ENCODE data around the gene KCNIP1. TPM values are rescaled to one million over a fixed set of nuclear protein-coding genes. Genes with fewer than 3 reads are reported as not detected.

The KCNIP1 gene
- total RNA-seq, 4 donors from 2014 or later = 1.2 to 2.7 TPM; not detected in 2

DNA sequence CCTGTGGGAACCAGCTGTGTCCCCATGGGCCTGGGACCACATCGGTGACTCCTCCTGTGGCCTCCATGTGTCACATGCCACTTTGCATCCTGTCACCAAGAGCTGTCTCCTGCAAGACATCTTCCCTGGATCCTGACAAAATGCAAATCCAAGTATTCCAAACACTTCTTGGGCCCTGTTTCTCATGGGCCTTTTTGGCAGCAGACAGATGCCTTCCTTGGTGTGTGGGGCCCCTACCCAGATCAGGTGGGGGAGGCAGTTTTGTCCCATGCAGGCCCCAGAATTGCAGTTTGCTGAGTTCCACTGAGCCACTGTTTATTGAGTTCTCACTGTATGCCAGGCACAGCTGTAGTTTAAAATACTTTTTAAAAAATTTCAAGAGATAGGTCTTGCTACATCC lies 217.2 kb downstream of the KCNIP1 start:
- TF ChIP-seq POLR2A (IDR thresholded peaks at IDR 0.05) (no peak), POLR2AphosphoS5 (IDR thresholded peaks at IDR 0.05) (no peak)
- Histone ChIP-seq H3K4me3 (no peak overlapping the region), H3K27ac (no peak overlapping the region), H3K9me3 (no peaks in the 10 kb centered on the region), H3K36me3 (no peaks in the 10 kb centered on the region), H3K27me3 (peaks cover 3% of the 10 kb centered on the region), H3K4me1 (no peaks in the 10 kb centered on the region)
- intact Hi-C loops (cut with DNase I; ENCODE audit: low total_unique reads) = no loop called here
- DNase-seq = no peak
- WGBS, 2 donors (ENCODE audit: low coverage in 1 of 2) = 87% methylated on average over 1 of the region's 1 CpG; no CpG with 5 or more reads in 1 of the 2 donors
- in situ Hi-C loops (cut with MboI; ENCODE audit: low pct_ligation_motif_present in 1 of 4, low pct_unique_long_range_greater_than_20kb in 1 of 4, low sequenced_read_pairs in 3 of 4) = no loop called here

DNA sequence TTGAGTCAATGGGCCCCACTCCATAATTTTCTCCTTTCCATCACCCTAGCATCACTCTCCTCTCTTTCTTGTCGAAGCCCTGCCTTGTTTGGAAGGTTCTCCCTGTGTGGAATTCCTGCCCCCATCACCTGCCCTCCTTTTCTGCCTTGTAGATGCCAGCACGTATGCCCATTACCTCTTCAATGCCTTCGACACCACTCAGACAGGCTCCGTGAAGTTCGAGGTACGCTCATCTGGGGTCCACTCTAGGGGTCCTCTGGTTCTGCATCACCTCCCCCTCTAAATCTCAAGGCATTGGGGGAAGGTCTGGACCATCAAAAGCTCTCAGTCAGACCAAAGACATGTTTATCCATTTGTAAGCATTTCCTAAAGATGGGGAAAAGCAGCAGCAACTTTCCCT lies 217.9 kb downstream of the KCNIP1 start:
- H3K4me3 ChIP-seq = no peak overlapping the region
- DNase-seq = no peak
- in situ Hi-C loops (cut with MboI; ENCODE audit: low pct_ligation_motif_present in 1 of 4, low pct_unique_long_range_greater_than_20kb in 1 of 4, low sequenced_read_pairs in 3 of 4) = no loop called here
- no peaks in the 10 kb centered on the region for H3K4me1 ChIP-seq
- no peak for TF ChIP-seq POLR2A (IDR thresholded peaks at IDR 0.05)
- TF ChIP-seq POLR2AphosphoS5 (IDR thresholded peaks at IDR 0.05) = no peak
- no peak for TF ChIP-seq EP300 (IDR thresholded peaks at IDR 0.05; ENCODE audit: low read depth)
- TF ChIP-seq, protein P1, sequence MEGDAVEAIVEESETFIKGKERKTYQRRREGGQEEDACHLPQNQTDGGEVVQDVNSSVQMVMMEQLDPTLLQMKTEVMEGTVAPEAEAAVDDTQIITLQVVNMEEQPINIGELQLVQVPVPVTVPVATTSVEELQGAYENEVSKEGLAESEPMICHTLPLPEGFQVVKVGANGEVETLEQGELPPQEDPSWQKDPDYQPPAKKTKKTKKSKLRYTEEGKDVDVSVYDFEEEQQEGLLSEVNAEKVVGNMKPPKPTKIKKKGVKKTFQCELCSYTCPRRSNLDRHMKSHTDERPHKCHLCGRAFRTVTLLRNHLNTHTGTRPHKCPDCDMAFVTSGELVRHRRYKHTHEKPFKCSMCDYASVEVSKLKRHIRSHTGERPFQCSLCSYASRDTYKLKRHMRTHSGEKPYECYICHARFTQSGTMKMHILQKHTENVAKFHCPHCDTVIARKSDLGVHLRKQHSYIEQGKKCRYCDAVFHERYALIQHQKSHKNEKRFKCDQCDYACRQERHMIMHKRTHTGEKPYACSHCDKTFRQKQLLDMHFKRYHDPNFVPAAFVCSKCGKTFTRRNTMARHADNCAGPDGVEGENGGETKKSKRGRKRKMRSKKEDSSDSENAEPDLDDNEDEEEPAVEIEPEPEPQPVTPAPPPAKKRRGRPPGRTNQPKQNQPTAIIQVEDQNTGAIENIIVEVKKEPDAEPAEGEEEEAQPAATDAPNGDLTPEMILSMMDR (IDR thresholded peaks at IDR 0.05) = no peak
- H3K27ac ChIP-seq = no peak overlapping the region
- H3K36me3 ChIP-seq = no peaks in the 10 kb centered on the region
- H3K27me3 ChIP-seq = peaks cover 3% of the 10 kb centered on the region
- intact Hi-C loops (cut with DNase I; ENCODE audit: low total_unique reads) = no loop called here
- no peaks in the 10 kb centered on the region for H3K9me3 ChIP-seq
- WGBS, 2 donors (ENCODE audit: low coverage in 1 of 2) = 71 to 74% methylated on average over 3 to 6 of the region's 6 CpGs

DNA sequence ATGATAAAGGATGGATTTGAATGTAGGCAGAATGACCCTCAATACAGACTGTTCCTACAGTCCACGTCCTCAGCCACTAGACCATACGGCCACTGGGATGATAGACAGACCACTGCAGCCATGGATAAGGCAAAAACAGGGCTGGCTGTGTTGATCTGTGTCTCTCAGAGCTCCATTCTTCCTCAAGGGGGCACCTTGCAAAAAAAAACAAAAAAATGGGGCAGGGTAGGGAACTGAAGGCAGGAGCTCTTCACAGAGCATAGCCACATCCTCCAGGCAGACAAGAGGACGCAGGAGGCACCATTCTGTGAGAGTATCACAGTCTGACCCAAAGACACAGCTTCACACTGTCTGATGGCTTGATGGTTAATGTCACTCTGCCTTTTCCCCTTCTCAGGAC lies 218.5 kb downstream of the KCNIP1 start:
- DNase-seq = no peak
- H3K4me3 ChIP-seq = no peak overlapping the region
- no peaks in the 10 kb centered on the region for H3K9me3 ChIP-seq
- no peaks in the 10 kb centered on the region for H3K4me1 ChIP-seq
- no peak overlapping the region for H3K27ac ChIP-seq
- intact Hi-C loops (cut with DNase I; ENCODE audit: low total_unique reads) = no loop called here
- in situ Hi-C loops (cut with MboI; ENCODE audit: low pct_ligation_motif_present in 1 of 4, low pct_unique_long_range_greater_than_20kb in 1 of 4, low sequenced_read_pairs in 3 of 4) = no loop called here
- no peak for TF ChIP-seq POLR2A (IDR thresholded peaks at IDR 0.05)
- no peak for TF ChIP-seq EP300 (IDR thresholded peaks at IDR 0.05; ENCODE audit: low read depth)
- no peak for TF ChIP-seq POLR2AphosphoS5 (IDR thresholded peaks at IDR 0.05)
- TF ChIP-seq, protein P1 (IDR thresholded peaks at IDR 0.05) = no peak
- peaks cover 5% of the 10 kb centered on the region for H3K27me3 ChIP-seq
- H3K36me3 ChIP-seq = no peaks in the 10 kb centered on the region
- WGBS, 2 donors (ENCODE audit: low coverage in 1 of 2) = 57 to 65% methylated on average over 2 to 3 of the region's 3 CpGs

DNA sequence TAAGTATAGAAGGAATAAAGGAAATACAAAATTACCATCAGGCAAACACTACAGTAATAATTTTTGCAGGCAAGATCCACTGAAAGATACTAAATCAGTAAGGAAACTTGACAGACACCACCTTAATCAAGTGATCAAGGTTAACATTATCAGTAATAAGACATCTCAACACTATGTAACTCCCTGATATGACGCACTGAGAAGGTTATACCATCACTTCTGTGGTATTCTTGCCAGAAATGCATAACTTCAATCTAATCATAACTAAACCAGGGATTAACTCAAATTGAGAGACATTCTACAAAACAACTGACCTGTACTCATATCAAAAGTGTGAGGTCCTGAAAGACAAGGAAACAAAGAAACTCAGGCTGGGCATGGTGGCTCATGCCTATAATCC lies 227.2 kb downstream of the KCNIP1 start:
- Histone ChIP-seq H3K9me3 (no peaks in the 10 kb centered on the region), H3K27me3 (peaks cover 8% of the 10 kb centered on the region), H3K4me1 (no peaks in the 10 kb centered on the region), H3K36me3 (no peaks in the 10 kb centered on the region), H3K27ac (no peak overlapping the region), H3K4me3 (no peak overlapping the region)
- WGBS, 2 donors (ENCODE audit: low coverage in 1 of 2) = 75 to 86% methylated on average over 1 of the region's 1 CpG
- in situ Hi-C loops (cut with MboI; ENCODE audit: low pct_ligation_motif_present in 1 of 4, low pct_unique_long_range_greater_than_20kb in 1 of 4, low sequenced_read_pairs in 3 of 4) (loop anchor here in 3 of 4 donors (25.0 kb wide), 1 partner anchor 606 kb away; no protein-coding TSS in a partner anchor), intact Hi-C loops (cut with DNase I; ENCODE audit: low total_unique reads) (no loop called here)
- no peak for DNase-seq
- TF ChIP-seq POLR2A (IDR thresholded peaks at IDR 0.05) = no peak
- no peak for TF ChIP-seq EP300 (IDR thresholded peaks at IDR 0.05; ENCODE audit: low read depth)
- no peak for TF ChIP-seq POLR2AphosphoS5 (IDR thresholded peaks at IDR 0.05)
- TF ChIP-seq, protein P1 (IDR thresholded peaks at IDR 0.05) = no peak

DNA sequence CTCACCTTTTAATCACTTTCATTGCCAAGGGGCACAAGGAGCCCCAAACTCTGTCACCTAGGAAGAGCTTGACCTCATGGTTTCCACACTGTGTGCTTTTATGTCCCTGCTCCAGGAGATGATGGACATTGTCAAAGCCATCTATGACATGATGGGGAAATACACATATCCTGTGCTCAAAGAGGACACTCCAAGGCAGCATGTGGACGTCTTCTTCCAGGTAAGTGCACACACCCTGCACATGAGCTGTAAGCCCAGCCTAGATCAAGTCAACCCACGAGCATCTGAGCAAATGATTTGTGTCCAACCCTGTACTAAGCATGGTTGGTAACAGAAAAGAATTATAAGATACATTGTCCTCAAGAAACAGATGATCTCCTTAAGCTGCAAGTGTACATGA lies 228.9 kb downstream of the KCNIP1 start:
- Histone ChIP-seq H3K27me3 (peaks cover 2% of the 10 kb centered on the region), H3K27ac (no peak overlapping the region), H3K36me3 (no peaks in the 10 kb centered on the region), H3K4me1 (no peaks in the 10 kb centered on the region), H3K4me3 (no peak overlapping the region), H3K9me3 (no peaks in the 10 kb centered on the region)
- WGBS, 2 donors (ENCODE audit: low coverage in 1 of 2) = 58% methylated on average over 2 of the region's 2 CpGs; no CpG with 5 or more reads in 1 of the 2 donors
- in situ Hi-C loops (cut with MboI; ENCODE audit: low pct_ligation_motif_present in 1 of 4, low pct_unique_long_range_greater_than_20kb in 1 of 4, low sequenced_read_pairs in 3 of 4) = loop anchor here in 3 of 4 donors (25.0 kb wide), 1 partner anchor 605 kb away; no protein-coding TSS in a partner anchor
- no peak for DNase-seq
- no peak for TF ChIP-seq EP300 (IDR thresholded peaks at IDR 0.05; ENCODE audit: low read depth)
- TF ChIP-seq, protein P1 (IDR thresholded peaks at IDR 0.05) = no peak
- no peak for TF ChIP-seq POLR2AphosphoS5 (IDR thresholded peaks at IDR 0.05)
- no peak for TF ChIP-seq POLR2A (IDR thresholded peaks at IDR 0.05)
- intact Hi-C loops (cut with DNase I; ENCODE audit: low total_unique reads) = no loop called here

All from transverse colon (tissue), 4 donors.